HuH-7.5 (cell line): ENCODE data around the gene ZNF438.
A peak's percentile ranks its signal among the peaks of the same experiment; 100 is the strongest.
"Not testable (repeated sequence)": the region's sequence is repeated elsewhere in the genome, so short reads cannot be mapped to it uniquely, and the experiment has no call there.

Experiments used
- DNase-seq: peaks from one replicate; pipeline ENCODE4 v3.0.0; 2011; ENCODE audit warnings: low spot score

The ZNF438 gene

GRCh38 chr10:31031558-31032257 is at the start of gene ZNF438:
ZNF438 (minus strand) TSS chr10:31031865; CDS start chr10:30877034, 154,831 bp downstream.
- DNase-seq, result peak; percentile 74

GRCh38 chr10:31076610-31076988 is 44.9 kb upstream of the ZNF438 start:
- DNase-seq, result no peak

- DNase-seq, result no peak
Observed at GRCh38 chr10:31075881-31076609, 44.4 kb upstream of the ZNF438 start.

GRCh38 chr10:31075434-31075833 is 43.8 kb upstream of the ZNF438 start:
- DNase-seq, result no peak

- no peak for DNase-seq
Observed at GRCh38 chr10:31074722-31075086, 43.0 kb upstream of the ZNF438 start.

GRCh38 chr10:31073996-31074721 is 42.5 kb upstream of the ZNF438 start:
- DNase-seq, result no peak

GRCh38 chr10:31073211-31073610 is 41.5 kb upstream of the ZNF438 start:
- DNase-seq, result no peak

GRCh38 chr10:31072451-31072850 is 40.8 kb upstream of the ZNF438 start:
- no peak for DNase-seq

- DNase-seq, result no peak
Observed at GRCh38 chr10:31071232-31072005, 39.8 kb upstream of the ZNF438 start.

GRCh38 chr10:31070691-31071090 is 39.0 kb upstream of the ZNF438 start:
- DNase-seq, result no peak

- DNase-seq, result no peak
Observed at GRCh38 chr10:31070025-31070424, 38.4 kb upstream of the ZNF438 start.

GRCh38 chr10:31069411-31069810 is 37.7 kb upstream of the ZNF438 start:
- DNase-seq, result no peak

GRCh38 chr10:31064348-31064747 is 32.7 kb upstream of the ZNF438 start:
- DNase-seq, result no peak

- no peak for DNase-seq
Observed at GRCh38 chr10:31063841-31064240, 32.2 kb upstream of the ZNF438 start.

- DNase-seq, result no peak
Observed at GRCh38 chr10:31062856-31063255, 31.2 kb upstream of the ZNF438 start.

GRCh38 chr10:31061941-31062340 is 30.3 kb upstream of the ZNF438 start:
- DNase-seq, result no peak

GRCh38 chr10:31058795-31059703 is 27.4 kb upstream of the ZNF438 start:
- no peak for DNase-seq

GRCh38 chr10:31056678-31057077 is 25.0 kb upstream of the ZNF438 start:
- not testable (repeated sequence) for DNase-seq

GRCh38 chr10:31055573-31056251 is 24.0 kb upstream of the ZNF438 start:
- DNase-seq, result no peak

GRCh38 chr10:31051703-31052102 is 20.0 kb upstream of the ZNF438 start:
- no peak for DNase-seq

- no peak for DNase-seq
Observed at GRCh38 chr10:31042670-31043069, 11.0 kb upstream of the ZNF438 start.
